Measurements from ENCODE around the gene UQCC2.
A peak's percentile ranks its signal among the peaks of the same experiment; 100 is the strongest.

UQCC2 gene

DNA sequence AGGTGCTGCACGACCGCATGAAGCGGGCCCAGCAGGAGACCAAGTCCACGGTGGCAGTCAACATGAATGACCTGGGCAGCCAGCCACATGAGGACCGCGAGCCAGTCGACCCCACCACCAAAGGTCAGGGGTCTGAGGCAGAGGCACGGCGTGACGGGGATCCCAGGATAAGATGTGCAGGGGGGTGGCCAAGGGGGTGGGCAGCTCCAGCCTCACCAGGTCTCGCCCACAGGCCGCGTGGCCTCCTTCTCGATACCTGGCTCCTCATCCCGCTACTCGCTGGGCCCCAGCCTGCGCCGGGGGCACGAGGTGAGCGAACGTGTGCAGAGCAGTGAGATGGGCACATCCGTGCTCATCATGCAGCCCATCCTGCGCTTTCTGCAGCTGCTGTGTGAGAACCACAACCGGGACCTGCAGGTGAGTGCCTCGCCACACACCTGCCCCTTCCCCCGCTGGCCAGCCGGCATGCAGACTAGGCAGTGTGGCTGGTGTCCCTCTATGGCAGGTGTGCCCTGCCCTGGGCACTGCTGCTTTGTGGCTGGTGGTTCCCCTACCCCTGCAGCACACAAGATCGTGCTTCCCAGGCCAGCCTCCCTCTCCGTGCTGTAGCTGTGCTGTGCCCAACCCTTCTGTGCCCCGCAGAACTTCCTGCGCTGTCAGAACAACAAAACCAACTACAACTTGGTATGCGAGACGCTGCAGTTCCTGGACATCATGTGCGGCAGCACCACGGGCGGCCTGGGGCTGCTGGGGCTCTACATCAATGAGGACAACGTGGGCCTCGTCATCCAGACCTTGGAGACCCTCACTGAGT is 25.9 kb downstream of the UQCC2 start:
- DNase-seq (ENCODE audit: low spot score), result no peak
- Histone ChIP-seq H2BK12ac (ENCODE audit: low read length) (no peak overlapping the region), H3K79me1 (ENCODE audit: low read depth, low read length) (peaks cover 2% of the 10 kb centered on the region), H3K4ac (ENCODE audit: low read length) (no peak overlapping the region), H2BK5ac (ENCODE audit: low read length) (peak overlapping the region; percentile 33), H3K4me1 (ENCODE audit: control insufficient read depth in 2 of 2, insufficient read depth in 1 of 2, low read depth in 1 of 2, low read length in 2 of 2) (peaks cover 0 to 4% of the 10 kb centered on the region in 2 donors), H2AFZ (ENCODE audit: low read length) (no peak overlapping the region), H3K23ac (ENCODE audit: low read depth, low read length, poor library complexity) (peak overlapping the region; percentile 82), H3K36me3 (replicated peaks in 1 of 2; ENCODE audit: control insufficient read depth in 2 of 2, insufficient read depth in 2 of 2, low read length in 2 of 2) (no peaks in the 10 kb centered on the region), H3K9me3 (replicated peaks in 1 of 2; ENCODE audit: control insufficient read depth in 2 of 2, insufficient read depth in 1 of 2, low read depth in 1 of 2, low read length in 2 of 2) (no peaks in the 10 kb centered on the region), H4K8ac (ENCODE audit: low read depth, low read length) (no peak overlapping the region), H3K4me3 (ENCODE audit: low read length in 2 of 2) (peak overlapping the region in 1 of 2 donors; percentile 26), H3K4me2 (ENCODE audit: insufficient read depth, low read length, poor library complexity, severe bottlenecking) (no peak overlapping the region), H3K14ac (ENCODE audit: low read length) (peak overlapping the region; percentile 27), H3K27ac (replicated peaks; ENCODE audit: low read length) (no peak overlapping the region), H3K27me3 (ENCODE audit: control insufficient read depth in 3 of 3, insufficient read depth in 3 of 3, low read depth in 1 of 3, low read length in 3 of 3) (no peaks in the 10 kb centered on the region), H3K9ac (ENCODE audit: low read depth, low read length, poor library complexity) (peak overlapping the region; percentile 67), H4K91ac (ENCODE audit: low read depth, low read length, poor library complexity) (peak overlapping the region; percentile 93), H3K18ac (ENCODE audit: low read length) (peak overlapping the region; percentile 80), H2BK15ac (ENCODE audit: low read length) (peak overlapping the region; percentile 16), H2AK5ac (ENCODE audit: low read depth, low read length) (no peak overlapping the region), H2BK120ac (ENCODE audit: low read depth, low read length) (no peak overlapping the region)
- WGBS, 2 donors (ENCODE audit: extremely low coverage in 2 of 2, insufficient read length in 2 of 2, insufficient replicate concordance in 1 of 2), result no CpG with 5 or more reads among the region's 38 CpGs

DNA sequence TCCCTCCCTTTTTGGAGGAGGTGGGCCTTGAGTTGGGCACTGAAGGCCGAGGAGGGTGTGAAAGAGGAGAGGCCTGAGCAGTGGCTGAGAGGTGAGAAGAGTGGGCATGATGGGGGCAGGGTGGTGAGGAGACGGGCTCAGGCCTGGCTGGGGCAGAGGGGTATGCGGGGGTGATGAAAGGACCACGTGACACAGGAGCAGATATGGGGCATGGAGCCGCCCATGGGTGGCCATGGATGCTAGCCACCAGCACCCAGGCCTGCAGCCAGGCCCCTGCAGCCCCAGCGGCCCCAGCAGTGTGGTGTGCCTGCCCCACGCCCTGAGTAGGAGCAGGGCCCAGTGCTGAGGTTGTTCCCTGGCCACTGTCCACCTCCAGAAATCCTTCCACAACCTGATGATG is 26.5 kb downstream of the UQCC2 start:
- Histone ChIP-seq H3K18ac (ENCODE audit: low read length) (no peak overlapping the region), H4K8ac (ENCODE audit: low read depth, low read length) (no peak overlapping the region), H2BK120ac (ENCODE audit: low read depth, low read length) (no peak overlapping the region), H3K27me3 (ENCODE audit: control insufficient read depth in 3 of 3, insufficient read depth in 3 of 3, low read depth in 1 of 3, low read length in 3 of 3) (no peaks in the 10 kb centered on the region), H3K14ac (ENCODE audit: low read length) (peak overlapping the region; percentile 27), H4K91ac (ENCODE audit: low read depth, low read length, poor library complexity) (no peak overlapping the region), H2BK5ac (ENCODE audit: low read length) (no peak overlapping the region), H3K9ac (ENCODE audit: low read depth, low read length, poor library complexity) (peak overlapping the region; percentile 67), H2AFZ (ENCODE audit: low read length) (no peak overlapping the region), H3K4me2 (ENCODE audit: insufficient read depth, low read length, poor library complexity, severe bottlenecking) (no peak overlapping the region), H2BK15ac (ENCODE audit: low read length) (no peak overlapping the region), H3K4ac (ENCODE audit: low read length) (no peak overlapping the region), H3K4me1 (ENCODE audit: control insufficient read depth in 2 of 2, insufficient read depth in 1 of 2, low read depth in 1 of 2, low read length in 2 of 2) (peaks cover 0 to 4% of the 10 kb centered on the region in 2 donors), H3K23ac (ENCODE audit: low read depth, low read length, poor library complexity) (peak overlapping the region; percentile 82), H2AK5ac (ENCODE audit: low read depth, low read length) (no peak overlapping the region), H3K4me3 (ENCODE audit: low read length in 2 of 2) (no peak overlapping the region), H3K27ac (replicated peaks; ENCODE audit: low read length) (no peak overlapping the region), H3K36me3 (replicated peaks in 1 of 2; ENCODE audit: control insufficient read depth in 2 of 2, insufficient read depth in 2 of 2, low read length in 2 of 2) (no peaks in the 10 kb centered on the region), H3K79me1 (ENCODE audit: low read depth, low read length) (peaks cover 2% of the 10 kb centered on the region), H3K9me3 (replicated peaks in 1 of 2; ENCODE audit: control insufficient read depth in 2 of 2, insufficient read depth in 1 of 2, low read depth in 1 of 2, low read length in 2 of 2) (no peaks in the 10 kb centered on the region), H2BK12ac (ENCODE audit: low read length) (no peak overlapping the region)
- no CpG with 5 or more reads among the region's 7 CpGs for WGBS, 2 donors (ENCODE audit: extremely low coverage in 2 of 2, insufficient read length in 2 of 2, insufficient replicate concordance in 1 of 2)
- no peak for DNase-seq (ENCODE audit: low spot score)

- Histone ChIP-seq H4K8ac (ENCODE audit: low read depth, low read length) (no peak overlapping the region), H4K91ac (ENCODE audit: low read depth, low read length, poor library complexity) (no peak overlapping the region), H3K27ac (replicated peaks; ENCODE audit: low read length) (no peak overlapping the region), H2AK5ac (ENCODE audit: low read depth, low read length) (peak overlapping the region; percentile 77), H3K14ac (ENCODE audit: low read length) (no peak overlapping the region), H3K27me3 (ENCODE audit: control insufficient read depth in 3 of 3, insufficient read depth in 3 of 3, low read depth in 1 of 3, low read length in 3 of 3) (no peaks in the 10 kb centered on the region), H2BK15ac (ENCODE audit: low read length) (peak overlapping the region; percentile 69), H3K4me1 (ENCODE audit: control insufficient read depth in 2 of 2, insufficient read depth in 1 of 2, low read depth in 1 of 2, low read length in 2 of 2) (peaks cover 0 to 4% of the 10 kb centered on the region in 2 donors), H3K4ac (ENCODE audit: low read length) (peak overlapping the region; percentile 41), H2BK120ac (ENCODE audit: low read depth, low read length) (peak overlapping the region; percentile 28), H3K4me2 (ENCODE audit: insufficient read depth, low read length, poor library complexity, severe bottlenecking) (no peak overlapping the region), H3K36me3 (replicated peaks in 1 of 2; ENCODE audit: control insufficient read depth in 2 of 2, insufficient read depth in 2 of 2, low read length in 2 of 2) (no peaks in the 10 kb centered on the region), H3K9me3 (replicated peaks in 1 of 2; ENCODE audit: control insufficient read depth in 2 of 2, insufficient read depth in 1 of 2, low read depth in 1 of 2, low read length in 2 of 2) (no peaks in the 10 kb centered on the region), H2BK5ac (ENCODE audit: low read length) (peak overlapping the region; percentile 3), H3K23ac (ENCODE audit: low read depth, low read length, poor library complexity) (peak overlapping the region; percentile 2), H3K4me3 (ENCODE audit: low read length in 2 of 2) (no peak overlapping the region), H2BK12ac (ENCODE audit: low read length) (no peak overlapping the region), H3K79me1 (ENCODE audit: low read depth, low read length) (peaks cover 2% of the 10 kb centered on the region), H3K18ac (ENCODE audit: low read length) (peak overlapping the region; percentile 42), H3K9ac (ENCODE audit: low read depth, low read length, poor library complexity) (peak overlapping the region; percentile 61), H2AFZ (ENCODE audit: low read length) (no peak overlapping the region)
- WGBS, 2 donors (ENCODE audit: extremely low coverage in 2 of 2, insufficient read length in 2 of 2, insufficient replicate concordance in 1 of 2), result no CpG with 5 or more reads among the region's 16 CpGs
- no peak for DNase-seq (ENCODE audit: low spot score)
Measured at GRCh38 chr6:33684428-33684896, 27.0 kb downstream of the UQCC2 start.

- H4K8ac ChIP-seq (ENCODE audit: low read depth, low read length), result no peak overlapping the region
- H3K36me3 ChIP-seq (replicated peaks in 1 of 2; ENCODE audit: control insufficient read depth in 2 of 2, insufficient read depth in 2 of 2, low read length in 2 of 2), result no peaks in the 10 kb centered on the region
- no peak overlapping the region for H2AFZ ChIP-seq (ENCODE audit: low read length)
- H3K14ac ChIP-seq (ENCODE audit: low read length), result no peak overlapping the region
- peaks cover 0 to 4% of the 10 kb centered on the region in 2 donors for H3K4me1 ChIP-seq (ENCODE audit: control insufficient read depth in 2 of 2, insufficient read depth in 1 of 2, low read depth in 1 of 2, low read length in 2 of 2)
- peaks cover 2% of the 10 kb centered on the region for H3K79me1 ChIP-seq (ENCODE audit: low read depth, low read length)
- peak overlapping the region; percentile 37 for H3K23ac ChIP-seq (ENCODE audit: low read depth, low read length, poor library complexity)
- H3K9ac ChIP-seq (ENCODE audit: low read depth, low read length, poor library complexity), result no peak overlapping the region
- H2BK5ac ChIP-seq (ENCODE audit: low read length), result peak overlapping the region; percentile 3
- no peaks in the 10 kb centered on the region for H3K27me3 ChIP-seq (ENCODE audit: control insufficient read depth in 3 of 3, insufficient read depth in 3 of 3, low read depth in 1 of 3, low read length in 3 of 3)
- peak overlapping the region; percentile 69 for H2BK15ac ChIP-seq (ENCODE audit: low read length)
- no peak for DNase-seq (ENCODE audit: low spot score)
- H2BK12ac ChIP-seq (ENCODE audit: low read length), result no peak overlapping the region
- WGBS, 2 donors (ENCODE audit: extremely low coverage in 2 of 2, insufficient read length in 2 of 2, insufficient replicate concordance in 1 of 2), result no CpG with 5 or more reads among the region's 19 CpGs
- H2BK120ac ChIP-seq (ENCODE audit: low read depth, low read length), result peak overlapping the region; percentile 28
- H3K4me2 ChIP-seq (ENCODE audit: insufficient read depth, low read length, poor library complexity, severe bottlenecking), result no peak overlapping the region
- no peak overlapping the region for H3K4me3 ChIP-seq (ENCODE audit: low read length in 2 of 2)
- H3K27ac ChIP-seq (replicated peaks; ENCODE audit: low read length), result no peak overlapping the region
- peak overlapping the region; percentile 67 for H3K18ac ChIP-seq (ENCODE audit: low read length)
- H4K91ac ChIP-seq (ENCODE audit: low read depth, low read length, poor library complexity), result no peak overlapping the region
- peak overlapping the region; percentile 41 for H3K4ac ChIP-seq (ENCODE audit: low read length)
- no peaks in the 10 kb centered on the region for H3K9me3 ChIP-seq (replicated peaks in 1 of 2; ENCODE audit: control insufficient read depth in 2 of 2, insufficient read depth in 1 of 2, low read depth in 1 of 2, low read length in 2 of 2)
- H2AK5ac ChIP-seq (ENCODE audit: low read depth, low read length), result peak overlapping the region; percentile 77
Measured at GRCh38 chr6:33683576-33684427, 27.7 kb downstream of the UQCC2 start.
